HepG2 (cell line): Measurements from ENCODE around the gene CMC1. TPM values are rescaled to one million over a fixed set of nuclear protein-coding genes. Genes with fewer than 3 reads are reported as not detected.

Experiments
- ATF1 ChIP-seq: IDR thresholded peaks from 2 replicates; pipeline ENCODE4 v1.6.1; 2016; ENCODE audit warnings: mild to moderate bottlenecking, control low read depth
- CBX5 ChIP-seq: sonication (generic); formaldehyde crosslinking; IDR thresholded peaks from 2 replicates; pipeline ENCODE4 v1.4.0; 2020; ENCODE audit warnings: missing genetic modification reagents, borderline replicate concordance
- CENPT ChIP-seq: sonication (generic); formaldehyde crosslinking; IDR thresholded peaks from 2 replicates; pipeline ENCODE4 v1.8.0; 2022; ENCODE audit warnings: low read depth, mild to moderate bottlenecking, moderate library complexity, missing genetic modification reagents
- DPF2 ChIP-seq: sonication (generic); formaldehyde crosslinking; IDR thresholded peaks from 2 replicates; pipeline ENCODE4 v1.4.0; 2020; ENCODE audit warnings: mild to moderate bottlenecking, low read depth, missing genetic modification reagents, borderline replicate concordance
- ETV5 ChIP-seq: IDR thresholded peaks from 2 replicates; pipeline ENCODE4 v1.6.1; 2018; ENCODE audit warnings: missing biosample characterization, missing genetic modification reagents, inconsistent platforms, borderline replicate concordance
- HNF4A ChIP-seq: sonication (generic); formaldehyde crosslinking; IDR thresholded peaks from 2 replicates; pipeline ENCODE4 v1.4.0; 2020; ENCODE audit warnings: missing genetic modification reagents
- KDM5B ChIP-seq: sonication (generic); formaldehyde crosslinking; IDR thresholded peaks from 2 replicates; pipeline ENCODE4 v1.4.0; 2020; ENCODE audit warnings: missing genetic modification reagents, mild to moderate bottlenecking, borderline replicate concordance
- KDM6A ChIP-seq: IDR thresholded peaks from 2 replicates; pipeline ENCODE4 v1.6.1; 2016; ENCODE audit warnings: low read depth
- MIER2 ChIP-seq: IDR thresholded peaks from 2 replicates; pipeline ENCODE4 v1.6.1; 2016; ENCODE audit warnings: missing biosample characterization, missing genetic modification reagents
- PRPF4 ChIP-seq: fragments of 200-400 bp; formaldehyde crosslinking; IDR thresholded peaks from 2 replicates; pipeline ENCODE4 v1.6.1; 2016; ENCODE audit warnings: low read length, low read depth; ENCODE audit not compliant: poor library complexity, severe bottlenecking
- RBM22 ChIP-seq: fragments of 200-400 bp; formaldehyde crosslinking; optimal IDR thresholded peaks from 2 replicates; pipeline ENCODE3; 2017; ENCODE audit warnings: mild to moderate bottlenecking, low read length, moderate library complexity
- RCOR2 ChIP-seq: IDR thresholded peaks from 2 replicates; pipeline ENCODE4 v1.6.1; 2016; ENCODE audit warnings: missing biosample characterization, missing genetic modification reagents
- SOX5 ChIP-seq: IDR thresholded peaks from 2 replicates; pipeline ENCODE4 v1.6.1; 2016; ENCODE audit warnings: borderline replicate concordance
- ZBTB21 ChIP-seq: sonication (generic); formaldehyde crosslinking; IDR thresholded peaks from 2 replicates; pipeline ENCODE4 v1.4.0; 2020; ENCODE audit warnings: missing genetic modification reagents
- ZNF225 ChIP-seq: sonication (generic); formaldehyde crosslinking; IDR thresholded peaks from 2 replicates; pipeline ENCODE4 v1.4.0; 2020; ENCODE audit warnings: mild to moderate bottlenecking, missing genetic modification reagents
- ZNF564 ChIP-seq: sonication (generic); formaldehyde crosslinking; IDR thresholded peaks from 2 replicates; pipeline ENCODE4 v1.8.1; 2023; ENCODE audit warnings: mild to moderate bottlenecking, missing genetic modification reagents
- polyA plus RNA-seq, 8 experiments: library from polyadenylated mRNA; depleted of rRNA in 3 of 8; stranded (reverse) in 7 of 8; unstranded in 1 of 8; fragments of >200 nt; fragmentation: Illumina TruSeq in 4 of 8; extraction: Trizol in 4 of 8; gene quantifications; 2 replicates each; pipeline versions ENCODE4 v1.2.1 to v1.2.3, GENCODE V29; 2011 to 2016; ENCODE audit warnings: low read depth in 4 of 8, missing spikeins in 1 of 8, mixed read lengths in 1 of 8; ENCODE audit not compliant: insufficient read depth in 1 of 8
- total RNA-seq, 5 experiments: library from RNA; depleted of rRNA; stranded (reverse); fragments of >200 nt; fragmentation: Illumina TruSeq; extraction: Trizol; gene quantifications; 2 replicates each; pipeline ENCODE4 v1.2.3, GENCODE V29; 2016; ENCODE audit warnings: low read depth in 1 of 5
- TF ChIP-seq, protein P1 (sequence below): sonication (generic); formaldehyde crosslinking; IDR thresholded peaks from 2 replicates; pipeline ENCODE4 v1.8.0; 2022; ENCODE audit warnings: mild to moderate bottlenecking, missing genetic modification reagents
- TF ChIP-seq, protein P2 (sequence below): sonication (generic); formaldehyde crosslinking; IDR thresholded peaks from 2 replicates; pipeline ENCODE4 v1.9.0; 2021; ENCODE audit warnings: mild to moderate bottlenecking, missing genetic modification reagents
- TF ChIP-seq, protein P3 (sequence below): sonication (generic); formaldehyde crosslinking; IDR thresholded peaks from 2 replicates; pipeline ENCODE4 v1.4.0; 2020; ENCODE audit warnings: missing genetic modification reagents, mild to moderate bottlenecking, borderline replicate concordance

CMC1 gene
- total and polyA plus RNA-seq, 2 of the 13 experiments (the other 11 are each of a cell fraction or from before 2014, with no cell fraction given), result 22.1 to 29.5 TPM

DNA sequence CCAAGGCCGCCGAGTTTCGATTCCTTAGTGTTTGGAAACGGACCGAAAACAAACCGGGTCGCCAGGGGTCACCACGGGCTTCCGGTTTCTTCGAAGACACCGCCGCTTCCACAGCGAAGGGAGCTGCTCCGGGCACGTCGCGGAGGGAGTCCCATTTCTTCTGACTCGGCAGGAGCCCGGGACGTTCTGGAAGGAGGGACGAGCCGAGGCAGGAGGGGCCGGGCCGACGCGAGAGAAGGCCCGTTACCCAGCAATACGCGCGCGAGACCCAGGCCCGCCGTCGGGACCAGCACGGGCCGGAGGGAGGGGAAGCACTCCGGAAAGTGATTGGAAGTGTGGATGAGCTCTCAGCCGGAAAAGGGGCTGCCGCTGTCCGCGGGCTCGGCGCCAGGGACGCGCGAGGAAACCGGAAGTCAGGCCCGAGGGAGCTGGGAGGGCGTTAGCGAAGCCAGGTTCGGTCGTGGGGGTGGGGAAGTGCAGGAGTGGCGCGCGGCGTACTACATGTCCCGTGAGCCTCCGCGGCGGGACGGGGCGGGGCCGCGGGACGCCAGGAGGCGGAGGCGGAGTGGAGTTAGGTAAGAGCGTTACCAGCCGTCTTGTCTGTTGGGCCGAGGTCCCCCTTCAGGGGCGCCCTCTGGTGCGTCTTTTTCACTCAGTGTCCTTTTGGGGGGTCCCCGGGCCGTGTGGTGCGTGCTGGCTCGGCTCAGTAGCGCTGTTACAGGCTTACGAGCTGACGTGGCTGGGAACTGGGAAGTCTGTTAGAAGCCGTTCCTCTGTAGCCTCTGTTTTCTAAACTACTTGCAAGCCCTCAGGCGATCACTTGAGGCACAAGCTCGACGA lies 107.4 kb downstream of the CMC1 start, which contains the start of the genes AZI2 and ZCWPW2 (continued):
- TF ChIP-seq KDM6A (no peak), HNF4A (CRISPR knock-in tag) (peak; percentile 4; the same call in 1 of the 2 replicates), DPF2 (CRISPR knock-in tag) (no peak), ATF1 (CRISPR knock-in tag) (peak; percentile 67), SOX5 (peak; percentile 34; the same call in 1 of the 2 replicates), PRPF4 (peak; percentile 58), RCOR2 (CRISPR knock-in tag) (no peak), MIER2 (CRISPR knock-in tag) (peak; percentile 74; the same call in 1 of the 2 replicates), KDM5B (peak; percentile 86), CBX5 (CRISPR knock-in tag) (no peak; the same call in 1 of the 2 replicates), ZNF225 (CRISPR knock-in tag) (peak; percentile 83; the same call in 1 of the 2 replicates), CENPT (no peak), RBM22 (no peak), ETV5 (CRISPR knock-in tag) (peak; percentile 75), ZBTB21 (CRISPR knock-in tag) (no peak), ZNF564 (CRISPR knock-in tag) (peak; percentile 75)
- TF ChIP-seq, protein P1, sequence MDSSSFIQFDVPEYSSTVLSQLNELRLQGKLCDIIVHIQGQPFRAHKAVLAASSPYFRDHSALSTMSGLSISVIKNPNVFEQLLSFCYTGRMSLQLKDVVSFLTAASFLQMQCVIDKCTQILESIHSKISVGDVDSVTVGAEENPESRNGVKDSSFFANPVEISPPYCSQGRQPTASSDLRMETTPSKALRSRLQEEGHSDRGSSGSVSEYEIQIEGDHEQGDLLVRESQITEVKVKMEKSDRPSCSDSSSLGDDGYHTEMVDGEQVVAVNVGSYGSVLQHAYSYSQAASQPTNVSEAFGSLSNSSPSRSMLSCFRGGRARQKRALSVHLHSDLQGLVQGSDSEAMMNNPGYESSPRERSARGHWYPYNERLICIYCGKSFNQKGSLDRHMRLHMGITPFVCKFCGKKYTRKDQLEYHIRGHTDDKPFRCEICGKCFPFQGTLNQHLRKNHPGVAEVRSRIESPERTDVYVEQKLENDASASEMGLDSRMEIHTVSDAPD (CRISPR knock-in tag), result no peak; the same call in 1 of the 2 replicates
- TF ChIP-seq, protein P2, sequence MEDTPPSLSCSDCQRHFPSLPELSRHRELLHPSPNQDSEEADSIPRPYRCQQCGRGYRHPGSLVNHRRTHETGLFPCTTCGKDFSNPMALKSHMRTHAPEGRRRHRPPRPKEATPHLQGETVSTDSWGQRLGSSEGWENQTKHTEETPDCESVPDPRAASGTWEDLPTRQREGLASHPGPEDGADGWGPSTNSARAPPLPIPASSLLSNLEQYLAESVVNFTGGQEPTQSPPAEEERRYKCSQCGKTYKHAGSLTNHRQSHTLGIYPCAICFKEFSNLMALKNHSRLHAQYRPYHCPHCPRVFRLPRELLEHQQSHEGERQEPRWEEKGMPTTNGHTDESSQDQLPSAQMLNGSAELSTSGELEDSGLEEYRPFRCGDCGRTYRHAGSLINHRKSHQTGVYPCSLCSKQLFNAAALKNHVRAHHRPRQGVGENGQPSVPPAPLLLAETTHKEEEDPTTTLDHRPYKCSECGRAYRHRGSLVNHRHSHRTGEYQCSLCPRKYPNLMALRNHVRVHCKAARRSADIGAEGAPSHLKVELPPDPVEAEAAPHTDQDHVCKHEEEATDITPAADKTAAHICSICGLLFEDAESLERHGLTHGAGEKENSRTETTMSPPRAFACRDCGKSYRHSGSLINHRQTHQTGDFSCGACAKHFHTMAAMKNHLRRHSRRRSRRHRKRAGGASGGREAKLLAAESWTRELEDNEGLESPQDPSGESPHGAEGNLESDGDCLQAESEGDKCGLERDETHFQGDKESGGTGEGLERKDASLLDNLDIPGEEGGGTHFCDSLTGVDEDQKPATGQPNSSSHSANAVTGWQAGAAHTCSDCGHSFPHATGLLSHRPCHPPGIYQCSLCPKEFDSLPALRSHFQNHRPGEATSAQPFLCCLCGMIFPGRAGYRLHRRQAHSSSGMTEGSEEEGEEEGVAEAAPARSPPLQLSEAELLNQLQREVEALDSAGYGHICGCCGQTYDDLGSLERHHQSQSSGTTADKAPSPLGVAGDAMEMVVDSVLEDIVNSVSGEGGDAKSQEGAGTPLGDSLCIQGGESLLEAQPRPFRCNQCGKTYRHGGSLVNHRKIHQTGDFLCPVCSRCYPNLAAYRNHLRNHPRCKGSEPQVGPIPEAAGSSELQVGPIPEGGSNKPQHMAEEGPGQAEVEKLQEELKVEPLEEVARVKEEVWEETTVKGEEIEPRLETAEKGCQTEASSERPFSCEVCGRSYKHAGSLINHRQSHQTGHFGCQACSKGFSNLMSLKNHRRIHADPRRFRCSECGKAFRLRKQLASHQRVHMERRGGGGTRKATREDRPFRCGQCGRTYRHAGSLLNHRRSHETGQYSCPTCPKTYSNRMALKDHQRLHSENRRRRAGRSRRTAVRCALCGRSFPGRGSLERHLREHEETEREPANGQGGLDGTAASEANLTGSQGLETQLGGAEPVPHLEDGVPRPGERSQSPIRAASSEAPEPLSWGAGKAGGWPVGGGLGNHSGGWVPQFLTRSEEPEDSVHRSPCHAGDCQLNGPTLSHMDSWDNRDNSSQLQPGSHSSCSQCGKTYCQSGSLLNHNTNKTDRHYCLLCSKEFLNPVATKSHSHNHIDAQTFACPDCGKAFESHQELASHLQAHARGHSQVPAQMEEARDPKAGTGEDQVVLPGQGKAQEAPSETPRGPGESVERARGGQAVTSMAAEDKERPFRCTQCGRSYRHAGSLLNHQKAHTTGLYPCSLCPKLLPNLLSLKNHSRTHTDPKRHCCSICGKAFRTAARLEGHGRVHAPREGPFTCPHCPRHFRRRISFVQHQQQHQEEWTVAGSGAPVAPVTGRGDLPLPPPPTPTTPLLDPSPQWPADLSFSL (CRISPR knock-in tag), result no peak
- TF ChIP-seq, protein P3, sequence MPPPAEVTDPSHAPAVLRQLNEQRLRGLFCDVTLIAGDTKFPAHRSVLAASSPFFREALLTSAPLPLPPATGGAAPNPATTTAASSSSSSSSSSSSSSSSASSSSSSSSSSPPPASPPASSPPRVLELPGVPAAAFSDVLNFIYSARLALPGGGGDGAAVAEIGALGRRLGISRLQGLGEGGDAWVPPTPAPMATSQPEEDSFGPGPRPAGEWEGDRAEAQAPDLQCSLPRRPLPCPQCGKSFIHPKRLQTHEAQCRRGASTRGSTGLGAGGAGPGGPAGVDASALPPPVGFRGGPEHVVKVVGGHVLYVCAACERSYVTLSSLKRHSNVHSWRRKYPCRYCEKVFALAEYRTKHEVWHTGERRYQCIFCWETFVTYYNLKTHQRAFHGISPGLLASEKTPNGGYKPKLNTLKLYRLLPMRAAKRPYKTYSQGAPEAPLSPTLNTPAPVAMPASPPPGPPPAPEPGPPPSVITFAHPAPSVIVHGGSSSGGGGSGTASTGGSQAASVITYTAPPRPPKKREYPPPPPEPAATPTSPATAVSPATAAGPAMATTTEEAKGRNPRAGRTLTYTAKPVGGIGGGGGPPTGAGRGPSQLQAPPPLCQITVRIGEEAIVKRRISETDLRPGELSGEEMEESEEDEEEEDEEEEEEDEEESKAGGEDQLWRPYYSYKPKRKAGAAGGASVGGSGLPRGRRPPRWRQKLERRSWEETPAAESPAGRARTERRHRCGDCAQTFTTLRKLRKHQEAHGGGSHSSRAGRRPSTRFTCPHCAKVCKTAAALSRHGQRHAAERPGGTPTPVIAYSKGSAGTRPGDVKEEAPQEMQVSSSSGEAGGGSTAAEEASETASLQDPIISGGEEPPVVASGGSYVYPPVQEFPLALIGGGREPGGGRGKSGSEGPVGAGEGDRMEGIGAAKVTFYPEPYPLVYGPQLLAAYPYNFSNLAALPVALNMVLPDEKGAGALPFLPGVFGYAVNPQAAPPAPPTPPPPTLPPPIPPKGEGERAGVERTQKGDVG (CRISPR knock-in tag), result peak; percentile 93; the same call in 1 of the 2 replicates
